Measurements from ENCODE around the gene ANKAR. TPM values are rescaled to one million over a fixed set of nuclear protein-coding genes. Genes with fewer than 3 reads are reported as not detected.

Gene ANKAR
- total and polyA plus RNA-seq, 9 of the 15 experiments (the other 6 are each of a cell fraction or from before 2014, with no cell fraction given), result 0.04 to 0.52 (median 0.39) TPM

- TF ChIP-seq HMBOX1 (IDR thresholded peaks at IDR 0.05) (no peak; the same call in 1 of the 2 replicates), HDAC8 (tag; IDR thresholded peaks at IDR 0.05) (no peak), ZNF280A (IDR thresholded peaks at IDR 0.05; ENCODE audit: low read depth, partially characterized antibody) (no peak), STAT6 (CRISPR knock-in tag; IDR thresholded peaks at IDR 0.05) (no peak), ZBTB9 (CRISPR knock-in tag; IDR thresholded peaks at IDR 0.05) (no peak), HSF4 (CRISPR knock-in tag; IDR thresholded peaks at IDR 0.05; ENCODE audit: borderline replicate concordance) (no peak), ARHGAP35 (IDR thresholded peaks at IDR 0.05; ENCODE audit: partially characterized antibody) (no peak), NONO (IDR thresholded peaks at IDR 0.05; ENCODE audit: low read depth in 2 of 2, low read length in 1 of 2) (no peak), RFX7 (CRISPR knock-in tag; IDR thresholded peaks at IDR 0.05) (no peak), ZBTB5 (IDR thresholded peaks at IDR 0.05) (no peak), SMAD4 (CRISPR knock-in tag; conservative IDR thresholded peaks at IDR 0.05) (no peak), BRD4 (IDR thresholded peaks at IDR 0.05) (no peak), ZNF311 (CRISPR knock-in tag; IDR thresholded peaks at IDR 0.05) (no peak), MTA1 (IDR thresholded peaks at IDR 0.05; ENCODE audit: borderline replicate concordance) (no peak), PRMT5 (CRISPR knock-in tag; IDR thresholded peaks at IDR 0.05) (no peak), TFAP4 (CRISPR knock-in tag; IDR thresholded peaks at IDR 0.05; ENCODE audit: borderline replicate concordance) (peak; percentile 77)
Measured at GRCh38 chr2:189661148-189661956, 13.1 kb upstream of the ANKAR start, which contains the start of gene ASNSD1 (continued).

Data from K562 (cell line).